Muscle layer of colon (tissue), 2 donors: Measurements from ENCODE around the gene SCYL2.
"Not testable (repeated sequence)": the region's sequence is repeated elsewhere in the genome, so short reads cannot be mapped to it uniquely, and the experiment has no call there.

ENCODE experiments used
- H3K27ac ChIP-seq: one replicate; pipeline ENCODE4 v1.7.0; 2013; ENCODE audit warnings: low read depth, mild to moderate bottlenecking, low read length, moderate library complexity
- H3K27me3 ChIP-seq, 2 donors: one replicate each; pipeline ENCODE4 v1.7.0; 2013; ENCODE audit warnings: low read length in 2 of 2, mild to moderate bottlenecking in 2 of 2; ENCODE audit not compliant: insufficient read depth in 2 of 2, control insufficient read depth in 1 of 2
- H3K36me3 ChIP-seq: one replicate; pipeline ENCODE4 v1.7.0; 2013; ENCODE audit warnings: mild to moderate bottlenecking, low read length; ENCODE audit not compliant: insufficient read depth
- H3K4me1 ChIP-seq: one replicate; pipeline ENCODE4 v1.7.0; 2013; ENCODE audit warnings: mild to moderate bottlenecking, low read length; ENCODE audit not compliant: insufficient read depth
- H3K4me3 ChIP-seq, 2 donors: one replicate each; pipeline ENCODE4 v1.7.0; 2013; ENCODE audit warnings: low read length in 2 of 2, low read depth in 1 of 2, mild to moderate bottlenecking in 1 of 2, moderate library complexity in 1 of 2
- H3K9ac ChIP-seq: one replicate; pipeline ENCODE4 v1.7.0; 2013; ENCODE audit warnings: low read length
- H3K9me3 ChIP-seq: one replicate; pipeline ENCODE4 v1.7.0; 2013; ENCODE audit warnings: mild to moderate bottlenecking, low read length
- donor health status: abdominal sarcoma.
- donor health status: Adenocarcinoma of cecum.

Gene SCYL2

DNA sequence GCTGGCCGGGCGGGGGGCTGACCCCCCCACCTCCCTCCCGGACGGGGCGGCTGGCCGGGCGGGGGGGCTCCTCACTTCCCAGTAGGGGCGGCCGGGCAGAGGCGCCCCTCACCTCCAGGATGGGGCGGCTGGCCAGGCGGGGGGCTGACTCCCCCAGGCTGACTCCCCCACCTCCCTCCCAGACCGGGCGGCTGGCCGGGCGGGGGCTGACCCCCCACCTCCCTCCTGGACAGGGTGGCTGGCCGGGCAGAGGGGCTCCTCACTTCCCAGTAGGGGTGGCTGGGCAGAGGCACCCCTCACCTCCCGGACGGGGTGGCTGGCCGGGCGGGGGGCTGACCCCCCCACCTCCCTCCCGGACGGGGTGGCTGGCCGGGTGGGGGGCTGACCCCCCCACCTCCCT lies 27.4 kb downstream of the SCYL2 start:
- H3K36me3 ChIP-seq, result peaks cover 20% of the 10 kb centered on the region
- not testable (repeated sequence) for H3K27me3 ChIP-seq, H3K9me3 ChIP-seq

GRCh38 chr12:100295764-100296555 lies 29.0 kb downstream of the SCYL2 start:
- H3K9me3 ChIP-seq, result no peaks in the 10 kb centered on the region
- H3K9ac ChIP-seq, result no peak overlapping the region
- H3K36me3 ChIP-seq, result peaks cover 26% of the 10 kb centered on the region
- H3K4me1 ChIP-seq, result no peaks in the 10 kb centered on the region
- H3K27ac ChIP-seq, result no peak overlapping the region
- no peak overlapping the region for H3K4me3 ChIP-seq
- no peaks in the 10 kb centered on the region for H3K27me3 ChIP-seq

More for the DNA sequence above, 27.4 kb downstream of the SCYL2 start:
- H3K4me1 ChIP-seq, H3K27ac ChIP-seq, H3K9ac ChIP-seq, H3K4me3 ChIP-seq: not testable (repeated sequence)

DNA sequence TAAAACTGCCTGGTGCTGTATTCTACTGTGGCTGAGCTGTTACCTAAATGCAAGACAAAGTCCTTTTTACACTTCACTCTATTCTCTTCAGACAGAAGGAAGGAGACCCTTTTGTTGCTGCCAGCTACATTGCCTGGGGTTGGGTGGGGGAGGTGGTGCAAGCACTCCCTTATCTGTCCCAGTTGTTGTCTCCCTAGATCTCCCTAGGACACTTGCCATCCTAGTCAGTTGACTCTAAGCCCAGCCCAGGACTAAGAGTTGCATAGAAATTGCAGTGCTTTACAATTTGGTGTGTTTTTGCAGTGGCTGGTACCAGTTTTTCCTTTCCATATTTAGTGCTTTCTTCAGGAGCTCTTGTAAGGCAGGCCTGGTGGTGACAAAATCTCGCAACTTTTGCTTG lies 35.1 kb downstream of the SCYL2 start:
- no peaks in the 10 kb centered on the region for H3K9me3 ChIP-seq
- no peaks in the 10 kb centered on the region for H3K4me1 ChIP-seq
- no peak overlapping the region for H3K9ac ChIP-seq
- H3K27me3 ChIP-seq, result no peaks in the 10 kb centered on the region
- no peak overlapping the region for H3K4me3 ChIP-seq
- no peak overlapping the region for H3K27ac ChIP-seq
- peaks cover 20% of the 10 kb centered on the region for H3K36me3 ChIP-seq

DNA sequence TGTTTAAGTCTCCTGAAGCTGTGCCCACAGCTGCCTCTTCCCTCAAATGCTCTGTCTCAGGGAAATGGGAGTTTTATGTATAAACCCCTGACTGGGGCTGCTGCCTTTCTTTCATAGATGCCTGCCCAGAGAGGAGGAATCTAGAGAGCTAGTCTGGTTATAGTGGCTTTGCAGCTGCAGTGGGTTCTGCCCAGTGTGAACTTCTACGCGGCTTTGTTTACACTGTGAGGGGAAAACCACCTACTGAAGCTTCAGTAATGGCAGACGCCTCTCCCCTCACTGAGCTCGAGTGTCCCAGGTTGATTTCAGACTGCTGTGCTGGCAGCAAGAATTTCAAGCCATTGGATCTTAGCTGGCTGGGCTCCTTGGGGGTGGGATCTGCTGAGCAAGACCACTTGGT lies 36.9 kb downstream of the SCYL2 start:
- Histone ChIP-seq H3K4me3 (no peak overlapping the region), H3K27ac (no peak overlapping the region), H3K9ac (no peak overlapping the region), H3K27me3 (no peaks in the 10 kb centered on the region), H3K4me1 (no peaks in the 10 kb centered on the region), H3K9me3 (no peaks in the 10 kb centered on the region), H3K36me3 (peaks cover 19% of the 10 kb centered on the region)

- H3K9me3 ChIP-seq, H3K9ac ChIP-seq, H3K4me3 ChIP-seq, H3K27me3 ChIP-seq, H3K4me1 ChIP-seq, H3K27ac ChIP-seq: not testable (repeated sequence)
- H3K36me3 ChIP-seq, result peaks cover 19% of the 10 kb centered on the region
Observed at GRCh38 chr12:100304334-100304733, 37.4 kb downstream of the SCYL2 start.

DNA sequence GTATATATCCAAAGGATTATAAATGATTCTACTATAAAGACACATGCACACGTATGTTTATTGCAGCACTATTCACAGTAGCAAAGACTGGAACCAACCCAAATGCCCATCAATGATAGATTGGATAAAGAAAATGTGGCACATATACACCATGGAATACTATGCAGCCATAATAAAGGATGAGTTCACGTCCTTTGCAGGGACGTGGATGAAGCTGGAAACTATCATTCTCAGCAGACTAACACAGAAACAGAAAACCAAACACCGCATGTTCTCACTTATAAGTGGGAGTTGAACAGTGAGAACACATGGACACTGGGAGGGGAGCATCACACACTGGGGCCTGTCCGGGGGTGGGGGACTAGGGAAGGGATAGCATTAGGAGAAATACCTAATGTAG lies 41.2 kb downstream of the SCYL2 start:
- H3K9ac ChIP-seq, result not testable (repeated sequence)

DNA sequence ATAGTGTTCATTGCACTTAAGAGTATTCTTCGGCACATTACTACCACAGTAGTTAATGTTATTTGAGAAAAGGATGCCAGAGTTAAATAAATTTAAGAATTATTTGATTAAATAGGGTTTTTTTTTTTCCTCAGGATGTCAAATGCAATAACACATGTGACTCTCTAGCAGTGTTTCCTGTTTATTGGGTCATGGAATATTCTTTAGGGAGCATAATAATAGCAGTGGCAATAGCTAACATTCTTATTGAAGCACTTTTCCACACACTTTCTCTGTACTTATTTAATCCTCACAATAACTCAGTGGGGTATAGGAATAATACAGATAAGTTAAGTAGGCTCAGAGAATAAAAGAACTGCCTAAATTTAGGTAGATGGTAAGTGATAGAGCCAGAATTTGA lies 44.3 kb downstream of the SCYL2 start:
- H3K4me3 ChIP-seq, result no peak overlapping the region
- H3K4me1 ChIP-seq, result no peaks in the 10 kb centered on the region
- H3K27ac ChIP-seq, result no peak overlapping the region
- H3K36me3 ChIP-seq, result peaks cover 22% of the 10 kb centered on the region
- H3K27me3 ChIP-seq, result no peaks in the 10 kb centered on the region
- no peak overlapping the region for H3K9ac ChIP-seq
- no peaks in the 10 kb centered on the region for H3K9me3 ChIP-seq

More for the DNA sequence above, 41.2 kb downstream of the SCYL2 start:
- not testable (repeated sequence) for H3K4me3 ChIP-seq, H3K27me3 ChIP-seq, H3K27ac ChIP-seq, H3K4me1 ChIP-seq, H3K9me3 ChIP-seq
- peaks cover 23% of the 10 kb centered on the region for H3K36me3 ChIP-seq

GRCh38 chr12:100317371-100317770 lies 50.4 kb downstream of the SCYL2 start:
- Histone ChIP-seq H3K9me3 (no peaks in the 10 kb centered on the region), H3K4me3 (no peak overlapping the region), H3K9ac (no peak overlapping the region), H3K27me3 (no peaks in the 10 kb centered on the region), H3K4me1 (no peaks in the 10 kb centered on the region), H3K27ac (no peak overlapping the region), H3K36me3 (peaks cover 13% of the 10 kb centered on the region)

DNA sequence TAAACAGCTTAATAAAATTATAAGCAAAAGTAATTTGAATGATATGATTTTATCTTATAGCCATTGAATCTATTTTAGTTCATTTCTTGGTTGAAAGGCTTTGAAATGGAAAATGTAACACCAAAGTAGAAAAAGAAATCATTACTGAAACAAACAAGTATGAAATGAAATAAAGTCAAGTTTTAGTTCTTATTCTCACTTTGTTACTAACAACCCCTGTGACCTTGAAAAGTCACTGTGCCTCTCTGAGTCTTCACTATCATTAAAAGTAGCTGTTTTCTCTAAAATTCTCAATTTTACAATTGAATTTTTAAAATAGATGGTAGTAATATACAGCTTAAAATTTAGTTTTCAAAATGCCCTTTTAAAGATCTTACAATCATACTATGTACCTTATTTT lies 57.5 kb downstream of the SCYL2 start:
- peaks cover 16% of the 10 kb centered on the region for H3K36me3 ChIP-seq

GRCh38 chr12:100326208-100326607 lies 59.2 kb downstream of the SCYL2 start:
- no peaks in the 10 kb centered on the region for H3K27me3 ChIP-seq
- no peak overlapping the region for H3K4me3 ChIP-seq
- H3K9ac ChIP-seq, result no peak overlapping the region
- no peak overlapping the region for H3K27ac ChIP-seq
- peaks cover 26% of the 10 kb centered on the region for H3K36me3 ChIP-seq
- no peaks in the 10 kb centered on the region for H3K4me1 ChIP-seq
- H3K9me3 ChIP-seq, result no peaks in the 10 kb centered on the region

More for the DNA sequence above, 57.5 kb downstream of the SCYL2 start:
- Histone ChIP-seq H3K4me3 (no peak overlapping the region), H3K27ac (no peak overlapping the region), H3K9me3 (no peaks in the 10 kb centered on the region), H3K4me1 (no peaks in the 10 kb centered on the region), H3K9ac (no peak overlapping the region), H3K27me3 (no peaks in the 10 kb centered on the region)

DNA sequence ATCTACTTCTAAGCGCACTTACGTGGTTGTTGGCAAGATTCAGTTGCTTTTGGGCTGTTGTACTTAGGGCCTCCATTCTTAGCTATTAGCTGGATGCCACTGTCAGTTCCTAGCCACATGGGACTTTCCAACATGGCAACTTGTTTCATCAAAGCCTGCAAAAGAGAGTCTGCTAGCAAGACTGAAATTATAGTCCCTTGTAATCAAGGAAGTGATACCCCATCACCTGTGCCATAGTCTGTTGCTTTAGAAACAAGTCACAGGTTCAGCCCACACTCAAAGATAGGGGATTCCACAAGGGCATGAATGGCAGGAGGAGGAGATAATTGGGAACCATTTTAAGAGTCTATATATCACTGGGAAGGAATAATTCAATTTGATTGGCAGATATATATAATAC lies 62.8 kb downstream of the SCYL2 start:
- Histone ChIP-seq H3K36me3 (peaks cover 37% of the 10 kb centered on the region), H3K9ac (no peak overlapping the region), H3K4me3 (no peak overlapping the region), H3K4me1 (no peaks in the 10 kb centered on the region), H3K27ac (no peak overlapping the region), H3K27me3 (no peaks in the 10 kb centered on the region), H3K9me3 (no peaks in the 10 kb centered on the region)

DNA sequence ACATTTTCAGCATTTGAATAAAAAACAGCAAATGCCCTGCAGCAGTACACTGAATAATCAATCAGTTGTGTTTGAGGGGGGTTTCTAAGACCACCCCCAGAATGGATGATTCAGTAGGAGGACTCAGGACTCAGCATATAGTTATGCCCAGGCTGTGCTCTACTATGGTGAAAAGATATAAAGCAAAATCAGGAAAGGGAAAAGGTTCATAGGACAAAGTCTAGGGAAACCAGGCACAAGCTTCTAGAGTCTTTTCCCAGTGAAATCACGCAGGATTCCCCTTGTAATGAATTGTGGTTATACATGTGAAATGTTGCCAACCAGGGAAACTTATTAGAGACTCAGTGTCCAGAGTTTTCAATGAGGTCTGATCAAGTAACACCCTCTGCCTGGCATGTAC lies 64.9 kb downstream of the SCYL2 start:
- H3K36me3 ChIP-seq, result peaks cover 43% of the 10 kb centered on the region
- H3K4me1 ChIP-seq, result no peaks in the 10 kb centered on the region
- no peak overlapping the region for H3K4me3 ChIP-seq

More for the DNA sequence above, 64.9 kb downstream of the SCYL2 start:
- Histone ChIP-seq H3K27ac (no peak overlapping the region), H3K9me3 (no peaks in the 10 kb centered on the region), H3K9ac (no peak overlapping the region), H3K27me3 (no peaks in the 10 kb centered on the region)
